Measurements from ENCODE around the gene THADA.

DNA sequence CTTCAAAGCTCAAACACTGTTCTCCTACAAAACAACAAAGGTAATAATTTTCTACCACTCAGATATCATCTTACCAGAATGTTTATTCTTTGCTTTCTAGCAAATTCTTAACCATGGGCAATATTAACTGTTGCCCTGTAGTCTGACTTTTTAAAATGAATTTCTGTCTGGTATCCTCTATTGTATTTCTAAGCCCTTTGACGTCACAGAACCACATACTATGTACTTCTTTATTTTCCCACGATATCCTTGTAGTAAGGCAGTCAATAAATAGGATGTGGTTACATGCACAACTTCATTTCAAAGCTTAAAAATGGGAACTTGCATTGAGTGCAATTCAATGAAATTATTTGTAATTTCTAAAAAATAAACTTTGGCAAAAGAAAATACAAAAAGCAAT lies 58.7 kb downstream of the THADA start:
- TF ChIP-seq, protein P1, sequence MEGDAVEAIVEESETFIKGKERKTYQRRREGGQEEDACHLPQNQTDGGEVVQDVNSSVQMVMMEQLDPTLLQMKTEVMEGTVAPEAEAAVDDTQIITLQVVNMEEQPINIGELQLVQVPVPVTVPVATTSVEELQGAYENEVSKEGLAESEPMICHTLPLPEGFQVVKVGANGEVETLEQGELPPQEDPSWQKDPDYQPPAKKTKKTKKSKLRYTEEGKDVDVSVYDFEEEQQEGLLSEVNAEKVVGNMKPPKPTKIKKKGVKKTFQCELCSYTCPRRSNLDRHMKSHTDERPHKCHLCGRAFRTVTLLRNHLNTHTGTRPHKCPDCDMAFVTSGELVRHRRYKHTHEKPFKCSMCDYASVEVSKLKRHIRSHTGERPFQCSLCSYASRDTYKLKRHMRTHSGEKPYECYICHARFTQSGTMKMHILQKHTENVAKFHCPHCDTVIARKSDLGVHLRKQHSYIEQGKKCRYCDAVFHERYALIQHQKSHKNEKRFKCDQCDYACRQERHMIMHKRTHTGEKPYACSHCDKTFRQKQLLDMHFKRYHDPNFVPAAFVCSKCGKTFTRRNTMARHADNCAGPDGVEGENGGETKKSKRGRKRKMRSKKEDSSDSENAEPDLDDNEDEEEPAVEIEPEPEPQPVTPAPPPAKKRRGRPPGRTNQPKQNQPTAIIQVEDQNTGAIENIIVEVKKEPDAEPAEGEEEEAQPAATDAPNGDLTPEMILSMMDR (IDR thresholded peaks at IDR 0.05): no peak
- TF ChIP-seq EZH2phosphoT487 (IDR thresholded peaks at IDR 0.05): no peak

Data from neural progenitor cell (in vitro differentiated cells).